ENCODE measurements around the gene PRAC1.

Gene PRAC1

GRCh38 chr17:48746916-48747444 is 24.7 kb upstream of the PRAC1 start:
- DNase-seq: no peak

GRCh38 chr17:48745381-48746275 is 23.3 kb upstream of the PRAC1 start:
- no peak for DNase-seq

GRCh38 chr17:48740537-48740936 is 18.2 kb upstream of the PRAC1 start:
- no peak for DNase-seq

- no peak for DNase-seq
Observed at GRCh38 chr17:48738803-48739526, 16.6 kb upstream of the PRAC1 start.

- no peak for DNase-seq
Observed at GRCh38 chr17:48738424-48738802, 16.1 kb upstream of the PRAC1 start.

GRCh38 chr17:48737330-48738043 is 15.2 kb upstream of the PRAC1 start:
- no peak for DNase-seq

GRCh38 chr17:48735062-48735351 is 12.7 kb upstream of the PRAC1 start:
- no peak for DNase-seq

GRCh38 chr17:48734333-48735061 is 12.2 kb upstream of the PRAC1 start:
- no peak for DNase-seq

GRCh38 chr17:48733632-48734328 is 11.5 kb upstream of the PRAC1 start:
- DNase-seq: no peak

GRCh38 chr17:48732688-48733629 is 10.6 kb upstream of the PRAC1 start:
- DNase-seq: no peak

- DNase-seq: no peak
Observed at GRCh38 chr17:48731355-48731754, 9.0 kb upstream of the PRAC1 start.

- no peak for DNase-seq
Observed at GRCh38 chr17:48730240-48730550, 7.9 kb upstream of the PRAC1 start.

GRCh38 chr17:48729335-48730239 is 7.3 kb upstream of the PRAC1 start:
- no peak for DNase-seq

- no peak for DNase-seq
Observed at GRCh38 chr17:48728232-48729231, 6.2 kb upstream of the PRAC1 start, which contains the start of gene HOXB13. TSS of gene HOXB13 (minus strand) at chr17:48728750. CDS start at chr17:48728593, 157 bp downstream.

GRCh38 chr17:48727415-48728175 is 5.3 kb upstream of the PRAC1 start:
- DNase-seq: no peak

GRCh38 chr17:48726916-48727286 is 4.6 kb upstream of the PRAC1 start:
- no peak for DNase-seq

- DNase-seq: no peak
Observed at GRCh38 chr17:48726114-48726915, 4.0 kb upstream of the PRAC1 start.

All from amniotic stem cell (primary cell).